Mesendoderm (in vitro differentiated cells): ENCODE measurements around the gene TNNI3K.

Source experiments
- DNase-seq: peaks from one replicate; pipeline ENCODE4 v3.0.0; 2013
- H2AK5ac ChIP-seq: 2 replicates; pipeline ENCODE4 v1.6.1; 2013; ENCODE audit warnings: low read length, inconsistent platforms
- H2BK120ac ChIP-seq: 2 replicates; pipeline ENCODE4 v1.6.1; 2013; ENCODE audit warnings: low read depth, mild to moderate bottlenecking, low read length, moderate library complexity, mixed read lengths
- H2BK15ac ChIP-seq: replicated peaks from 2 replicates; pipeline ENCODE4 v1.6.1; 2013; ENCODE audit warnings: low read depth, mild to moderate bottlenecking, moderate library complexity
- H2BK5ac ChIP-seq: 2 replicates; pipeline ENCODE4 v1.6.1; 2013; ENCODE audit warnings: low read length, inconsistent platforms
- H3K18ac ChIP-seq: 2 replicates; pipeline ENCODE4 v1.6.1; 2013; ENCODE audit warnings: mild to moderate bottlenecking, low read length, mixed read lengths
- H3K23ac ChIP-seq: one replicate; pipeline ENCODE4 v1.6.1; 2013; ENCODE audit warnings: low read length
- H3K27ac ChIP-seq: 2 replicates; pipeline ENCODE4 v1.5.1; 2013; ENCODE audit warnings: low read depth, mild to moderate bottlenecking, inconsistent platforms, low read length, moderate library complexity
- H3K27me3 ChIP-seq: 2 replicates; pipeline ENCODE4 v1.6.1; 2013; ENCODE audit warnings: low read length, control low read depth, mild to moderate bottlenecking, inconsistent platforms; ENCODE audit not compliant: insufficient read depth, poor library complexity
- H3K36me3 ChIP-seq: 2 replicates; pipeline ENCODE4 v1.6.1; 2013; ENCODE audit warnings: low read length, inconsistent platforms; ENCODE audit not compliant: control insufficient read depth, insufficient read depth
- H3K4ac ChIP-seq: one replicate; pipeline ENCODE4 v1.6.1; 2013; ENCODE audit warnings: low read depth, mild to moderate bottlenecking, low read length, moderate library complexity
- H3K4me1 ChIP-seq: 2 replicates; pipeline ENCODE4 v1.6.1; 2013; ENCODE audit warnings: low read depth, low read length, inconsistent platforms; ENCODE audit not compliant: control insufficient read depth
- H3K4me2 ChIP-seq: 2 replicates; pipeline ENCODE4 v1.6.1; 2013; ENCODE audit warnings: low read length
- H3K4me3 ChIP-seq: 2 replicates; pipeline ENCODE4 v1.5.1; 2013; ENCODE audit warnings: mild to moderate bottlenecking, low read length
- H3K56ac ChIP-seq: one replicate; pipeline ENCODE4 v1.6.1; 2013; ENCODE audit warnings: low read length
- H3K79me1 ChIP-seq: 2 replicates; pipeline ENCODE4 v1.6.1; 2013; ENCODE audit warnings: low read length, inconsistent platforms
- H3K79me2 ChIP-seq: 2 replicates; pipeline ENCODE4 v1.6.1; 2013; ENCODE audit warnings: mild to moderate bottlenecking, low read length; ENCODE audit not compliant: control insufficient read depth, insufficient read depth
- H3K9ac ChIP-seq: 2 replicates; pipeline ENCODE4 v1.6.1; 2013; ENCODE audit warnings: low read length, inconsistent platforms
- H4K5ac ChIP-seq: one replicate; pipeline ENCODE4 v1.6.1; 2013; ENCODE audit warnings: low read length
- H4K8ac ChIP-seq: one replicate; pipeline ENCODE4 v1.6.1; 2013; ENCODE audit warnings: low read depth, mild to moderate bottlenecking, control low read depth, low read length, moderate library complexity
- WGBS: extraction: QIAGEN DNeasy Blood & Tissue Kit; methylation state at CpG from one replicate; pipeline ENCODE4 v1.1.7; 2013; ENCODE audit warnings: low lambda C conversion rate, missing lambda C conversion rate; ENCODE audit not compliant: insufficient coverage; ENCODE audit errors: extremely low coverage; 5-methylcytosine and 5-hydroxymethylcytosine counted together

Gene TNNI3K

DNA sequence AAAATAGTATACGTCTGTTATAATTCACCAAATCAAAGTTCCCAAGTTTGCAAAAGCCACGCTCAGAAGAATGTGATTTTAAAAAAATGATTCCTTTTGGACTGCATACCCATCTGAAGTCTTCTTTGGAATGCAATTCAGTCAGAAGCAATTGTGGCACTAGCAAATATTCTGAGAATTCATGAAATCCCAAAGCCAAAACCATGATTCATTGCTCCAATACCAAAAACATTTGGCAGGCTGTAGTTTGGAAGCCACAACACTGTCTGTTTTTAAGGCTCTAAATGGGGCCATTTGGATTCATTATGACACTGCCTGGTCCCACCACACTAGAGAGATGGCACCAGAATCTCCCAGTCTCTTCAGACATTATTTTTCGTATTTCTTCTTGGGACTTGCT, 299.1 kb downstream of the TNNI3K start:
- H3K4me3 ChIP-seq = no peak overlapping the region
- H3K4ac ChIP-seq = no peak overlapping the region
- no peaks in the 10 kb centered on the region for H3K79me1 ChIP-seq
- DNase-seq = no peak
- no peak overlapping the region for H2AK5ac ChIP-seq
- H3K79me2 ChIP-seq = no peaks in the 10 kb centered on the region
- H4K5ac ChIP-seq = no peak overlapping the region
- no peak overlapping the region for H3K56ac ChIP-seq
- H3K18ac ChIP-seq = no peak overlapping the region
- no peaks in the 10 kb centered on the region for H3K27me3 ChIP-seq
- no CpG with 5 or more reads among the region's 3 CpGs for WGBS
- no peak overlapping the region for H3K9ac ChIP-seq
- no peak overlapping the region for H3K27ac ChIP-seq
- H3K4me2 ChIP-seq = no peak overlapping the region
- H4K8ac ChIP-seq = no peak overlapping the region
- H2BK5ac ChIP-seq = no peak overlapping the region
- H3K36me3 ChIP-seq = no peaks in the 10 kb centered on the region
- H3K23ac ChIP-seq = no peak overlapping the region
- no peaks in the 10 kb centered on the region for H3K4me1 ChIP-seq
- no peak overlapping the region for H2BK15ac ChIP-seq
- no peak overlapping the region for H2BK120ac ChIP-seq

DNA sequence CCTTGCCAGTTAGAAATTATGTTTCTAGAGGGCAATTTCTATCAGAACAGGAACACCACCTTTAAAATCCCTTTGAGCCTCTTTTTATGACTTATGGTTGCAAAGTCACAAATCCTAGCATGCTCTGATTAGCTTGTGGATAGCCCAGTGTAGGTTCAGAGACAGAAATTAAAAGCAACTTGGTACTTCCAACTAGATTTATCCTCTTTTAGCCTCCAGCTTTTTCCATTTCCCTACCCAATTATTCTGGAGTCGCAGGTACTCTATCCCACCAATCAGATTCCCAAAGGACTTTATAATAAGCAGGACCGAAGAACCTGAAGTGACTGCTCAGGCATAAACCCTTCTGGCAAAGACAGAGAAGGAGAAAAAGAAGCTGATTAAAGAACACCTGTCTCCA, 310.6 kb downstream of the TNNI3K start:
- Histone ChIP-seq H3K79me2 (no peaks in the 10 kb centered on the region), H2AK5ac (no peak overlapping the region), H3K36me3 (no peaks in the 10 kb centered on the region), H3K56ac (no peak overlapping the region), H3K4ac (no peak overlapping the region), H3K4me1 (no peaks in the 10 kb centered on the region), H3K4me2 (no peak overlapping the region), H2BK120ac (no peak overlapping the region), H2BK15ac (no peak overlapping the region), H4K5ac (no peak overlapping the region), H3K27ac (no peak overlapping the region), H3K18ac (no peak overlapping the region), H4K8ac (no peak overlapping the region), H3K23ac (no peak overlapping the region), H3K4me3 (no peak overlapping the region), H3K27me3 (no peaks in the 10 kb centered on the region), H3K79me1 (no peaks in the 10 kb centered on the region), H3K9ac (no peak overlapping the region), H2BK5ac (no peak overlapping the region)
- no peak for DNase-seq
- WGBS = no CpG with 5 or more reads among the region's 2 CpGs

DNA sequence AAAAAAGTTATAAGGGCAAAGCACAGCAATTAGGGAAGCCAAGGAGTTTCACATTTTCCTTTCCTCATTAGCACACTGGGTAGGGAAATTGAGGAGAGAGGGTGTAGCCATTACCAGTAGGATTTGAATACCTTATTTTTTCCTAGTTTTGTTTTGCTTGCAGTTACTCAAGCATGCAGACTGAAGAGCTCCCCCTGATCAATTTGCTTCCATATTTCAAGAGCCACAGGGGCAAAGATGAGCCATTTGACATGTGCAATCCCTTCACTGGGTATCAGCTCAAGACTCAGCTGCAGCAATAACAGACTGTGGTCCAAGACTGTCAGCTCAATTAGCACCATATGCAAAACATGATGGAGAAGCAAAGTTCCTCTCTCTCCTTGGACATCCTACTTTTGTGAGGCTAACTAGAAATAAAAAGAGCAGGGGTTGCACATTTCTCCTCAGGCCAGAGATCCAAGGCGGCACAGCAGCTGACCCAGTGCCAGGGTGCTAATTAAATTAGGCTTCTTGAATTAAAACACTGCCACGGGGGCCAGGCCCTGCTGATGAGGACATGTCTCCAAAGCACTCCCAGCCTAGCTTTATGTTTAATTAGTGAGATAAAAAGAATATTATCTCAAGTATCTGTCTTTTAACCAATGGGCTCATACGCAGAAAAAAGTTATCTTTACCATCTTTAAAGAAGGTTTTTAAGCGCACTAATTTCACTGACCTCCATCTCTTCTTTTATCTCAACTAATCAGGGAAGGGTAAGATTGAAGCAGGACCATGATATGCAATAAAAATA, 314.0 kb downstream of the TNNI3K start:
- no peak overlapping the region for H3K23ac ChIP-seq
- H4K8ac ChIP-seq = no peak overlapping the region
- H3K18ac ChIP-seq = no peak overlapping the region
- H2BK5ac ChIP-seq = no peak overlapping the region
- H3K56ac ChIP-seq = no peak overlapping the region
- H3K4me2 ChIP-seq = no peak overlapping the region
- H3K79me2 ChIP-seq = no peaks in the 10 kb centered on the region
- H3K36me3 ChIP-seq = no peaks in the 10 kb centered on the region
- no peaks in the 10 kb centered on the region for H3K79me1 ChIP-seq
- no peak for DNase-seq
- H3K9ac ChIP-seq = no peak overlapping the region
- H2BK15ac ChIP-seq = no peak overlapping the region
- no peaks in the 10 kb centered on the region for H3K4me1 ChIP-seq
- H2AK5ac ChIP-seq = no peak overlapping the region
- no peak overlapping the region for H4K5ac ChIP-seq
- no peak overlapping the region for H2BK120ac ChIP-seq
- no CpG with 5 or more reads among the region's 4 CpGs for WGBS
- no peak overlapping the region for H3K27ac ChIP-seq
- no peak overlapping the region for H3K4ac ChIP-seq
- no peaks in the 10 kb centered on the region for H3K27me3 ChIP-seq
- no peak overlapping the region for H3K4me3 ChIP-seq

DNA sequence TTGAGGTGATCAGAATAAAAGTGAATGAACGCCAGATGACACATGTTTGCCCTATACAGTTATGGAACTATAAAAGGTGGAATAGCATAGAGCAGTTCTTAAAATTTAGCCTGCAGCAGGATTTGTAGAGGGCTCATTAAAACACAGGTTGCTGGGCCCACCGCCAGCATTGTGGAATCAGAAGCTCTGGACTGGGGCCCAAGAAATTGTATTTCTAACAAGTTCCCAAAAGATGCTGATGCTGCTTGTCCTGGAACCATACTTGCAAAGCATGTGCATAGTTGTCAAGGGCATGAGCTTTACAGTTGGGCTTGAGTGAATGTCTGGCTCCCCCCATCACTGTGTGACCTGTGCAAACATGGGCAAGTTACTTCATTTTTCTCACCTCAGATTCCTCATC, 314.7 kb downstream of the TNNI3K start:
- Histone ChIP-seq H4K8ac (no peak overlapping the region), H2AK5ac (no peak overlapping the region), H3K79me2 (no peaks in the 10 kb centered on the region), H3K4ac (no peak overlapping the region), H3K18ac (no peak overlapping the region), H3K4me3 (no peak overlapping the region), H3K4me1 (no peaks in the 10 kb centered on the region), H4K5ac (no peak overlapping the region), H3K9ac (no peak overlapping the region), H3K79me1 (no peaks in the 10 kb centered on the region), H2BK5ac (no peak overlapping the region), H2BK120ac (no peak overlapping the region), H3K36me3 (no peaks in the 10 kb centered on the region), H3K4me2 (no peak overlapping the region), H3K27ac (no peak overlapping the region), H3K23ac (no peak overlapping the region), H2BK15ac (no peak overlapping the region), H3K27me3 (no peaks in the 10 kb centered on the region), H3K56ac (no peak overlapping the region)
- no CpG with 5 or more reads among the region's 2 CpGs for WGBS
- DNase-seq = no peak

DNA sequence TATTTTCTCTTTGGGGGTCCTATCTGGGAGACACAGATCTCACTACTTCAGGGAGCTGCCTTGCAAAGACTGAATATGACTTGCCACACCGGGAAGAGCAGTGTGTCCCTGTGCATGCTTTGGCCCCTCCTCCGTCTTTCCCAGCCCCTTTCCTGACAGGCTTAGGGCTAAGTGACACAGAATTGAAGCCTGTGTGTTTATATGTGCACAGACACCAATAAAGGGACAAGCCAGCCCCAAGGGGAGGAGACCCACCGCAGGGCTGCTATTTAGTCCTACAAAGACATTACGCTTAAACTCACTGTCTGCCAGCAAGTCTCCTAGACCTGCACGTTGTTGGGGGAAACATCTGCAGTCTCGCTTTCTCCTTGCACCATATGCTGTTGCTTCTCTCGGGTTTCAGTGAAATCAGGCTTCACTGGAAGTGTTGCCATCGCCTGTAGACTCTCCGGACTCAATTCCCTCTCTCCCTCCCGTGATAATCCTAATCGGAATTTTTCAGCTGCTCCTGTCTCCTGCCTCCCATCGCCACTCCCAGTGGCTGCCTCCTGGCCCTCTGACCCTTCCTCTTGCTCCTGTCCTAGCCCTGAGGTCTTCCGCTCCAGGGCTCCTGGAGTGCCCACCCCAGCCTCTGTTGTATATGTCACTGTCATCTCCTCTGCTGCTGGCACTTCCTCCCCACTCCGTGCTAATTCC, 335.8 kb downstream of the TNNI3K start:
- Histone ChIP-seq H3K27ac (no peak overlapping the region), H3K79me1 (no peaks in the 10 kb centered on the region), H3K9ac (no peak overlapping the region), H3K4ac (no peak overlapping the region), H2AK5ac (no peak overlapping the region), H3K27me3 (no peaks in the 10 kb centered on the region), H4K8ac (no peak overlapping the region), H3K23ac (no peak overlapping the region), H2BK5ac (no peak overlapping the region), H3K4me1 (no peaks in the 10 kb centered on the region), H3K4me3 (no peak overlapping the region), H3K18ac (no peak overlapping the region), H4K5ac (no peak overlapping the region), H3K56ac (no peak overlapping the region), H2BK15ac (no peak overlapping the region), H2BK120ac (no peak overlapping the region), H3K4me2 (no peak overlapping the region), H3K36me3 (no peaks in the 10 kb centered on the region), H3K79me2 (no peaks in the 10 kb centered on the region)
- WGBS = no CpG with 5 or more reads among the region's 14 CpGs
- DNase-seq = peak; percentile 13

DNA sequence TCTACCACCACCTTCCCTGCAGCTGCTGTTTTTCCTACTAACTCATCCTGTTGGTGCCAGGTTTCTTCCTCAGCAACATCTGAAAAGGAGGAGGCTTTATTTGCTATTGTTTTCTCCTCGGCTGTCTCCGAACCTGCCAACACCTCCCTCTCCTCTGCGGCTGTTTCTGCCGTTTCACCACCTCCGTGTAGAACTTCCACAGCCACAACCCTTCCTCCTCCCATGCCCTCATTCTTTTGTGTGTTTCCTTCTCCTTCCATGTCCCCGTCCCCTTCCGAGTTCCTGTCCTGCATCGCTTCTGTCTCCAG, 336.3 kb downstream of the TNNI3K start:
- H3K4ac ChIP-seq = no peak overlapping the region
- H3K23ac ChIP-seq = no peak overlapping the region
- H2BK120ac ChIP-seq = no peak overlapping the region
- H3K9ac ChIP-seq = no peak overlapping the region
- H3K56ac ChIP-seq = no peak overlapping the region
- H3K18ac ChIP-seq = no peak overlapping the region
- H3K4me3 ChIP-seq = no peak overlapping the region
- no peak for DNase-seq
- no peaks in the 10 kb centered on the region for H3K27me3 ChIP-seq
- H2AK5ac ChIP-seq = no peak overlapping the region
- H2BK15ac ChIP-seq = no peak overlapping the region
- H3K4me2 ChIP-seq = no peak overlapping the region
- no peaks in the 10 kb centered on the region for H3K79me2 ChIP-seq
- no peak overlapping the region for H3K27ac ChIP-seq
- H4K8ac ChIP-seq = no peak overlapping the region
- H3K4me1 ChIP-seq = no peaks in the 10 kb centered on the region
- no peaks in the 10 kb centered on the region for H3K36me3 ChIP-seq
- H3K79me1 ChIP-seq = no peaks in the 10 kb centered on the region
- no peak overlapping the region for H2BK5ac ChIP-seq
- no peak overlapping the region for H4K5ac ChIP-seq
- WGBS = no CpG with 5 or more reads among the region's 8 CpGs
